Hepatocyte (in vitro differentiated cells): ENCODE measurements around the gene ATP6V1B1.

Experiments used
- EZH2 ChIP-seq: fragments of 200-600 bp; sonication (generic); IDR thresholded peaks from 2 replicates; pipeline ENCODE4 v1.6.1; 2016; ENCODE audit warnings: antibody characterized with exemption, mild to moderate bottlenecking, borderline replicate concordance
- EZH2phosphoT487 ChIP-seq: fragments of 200-600 bp; sonication (generic); IDR thresholded peaks from one replicate; pipeline ENCODE4 v1.6.1; 2018; ENCODE audit warnings: antibody characterized with exemption, mild to moderate bottlenecking, low read depth, moderate library complexity; ENCODE audit not compliant: unreplicated experiment, severe bottlenecking
- TF ChIP-seq, protein P1 (sequence below): fragments of 200-600 bp; sonication (generic); IDR thresholded peaks from 2 replicates; pipeline ENCODE4 v1.5.1; 2016; ENCODE audit warnings: antibody characterized with exemption, mild to moderate bottlenecking; ENCODE audit not compliant: poor library complexity

DNA sequence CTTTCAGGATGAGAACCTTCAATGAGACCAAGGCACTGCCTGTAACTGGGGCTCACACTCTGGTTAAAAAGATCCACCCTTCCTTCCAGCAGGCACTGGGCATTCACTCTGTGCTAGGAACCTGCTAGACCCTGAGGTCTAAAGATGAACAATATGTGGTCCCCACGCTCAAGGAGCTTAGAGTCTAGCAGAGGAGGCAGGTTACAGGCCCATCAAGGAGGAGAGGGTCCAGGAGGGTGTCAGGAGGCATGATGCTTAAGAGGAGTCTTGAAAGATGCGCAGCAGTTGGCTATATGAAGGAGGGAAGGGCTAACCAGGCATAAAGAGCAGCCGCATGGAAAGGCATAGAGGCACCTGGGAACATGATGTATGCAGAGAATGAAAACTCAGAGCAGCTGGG lies 47.3 kb downstream of the ATP6V1B1 start:
- TF ChIP-seq, protein P1, sequence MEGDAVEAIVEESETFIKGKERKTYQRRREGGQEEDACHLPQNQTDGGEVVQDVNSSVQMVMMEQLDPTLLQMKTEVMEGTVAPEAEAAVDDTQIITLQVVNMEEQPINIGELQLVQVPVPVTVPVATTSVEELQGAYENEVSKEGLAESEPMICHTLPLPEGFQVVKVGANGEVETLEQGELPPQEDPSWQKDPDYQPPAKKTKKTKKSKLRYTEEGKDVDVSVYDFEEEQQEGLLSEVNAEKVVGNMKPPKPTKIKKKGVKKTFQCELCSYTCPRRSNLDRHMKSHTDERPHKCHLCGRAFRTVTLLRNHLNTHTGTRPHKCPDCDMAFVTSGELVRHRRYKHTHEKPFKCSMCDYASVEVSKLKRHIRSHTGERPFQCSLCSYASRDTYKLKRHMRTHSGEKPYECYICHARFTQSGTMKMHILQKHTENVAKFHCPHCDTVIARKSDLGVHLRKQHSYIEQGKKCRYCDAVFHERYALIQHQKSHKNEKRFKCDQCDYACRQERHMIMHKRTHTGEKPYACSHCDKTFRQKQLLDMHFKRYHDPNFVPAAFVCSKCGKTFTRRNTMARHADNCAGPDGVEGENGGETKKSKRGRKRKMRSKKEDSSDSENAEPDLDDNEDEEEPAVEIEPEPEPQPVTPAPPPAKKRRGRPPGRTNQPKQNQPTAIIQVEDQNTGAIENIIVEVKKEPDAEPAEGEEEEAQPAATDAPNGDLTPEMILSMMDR = no peak
- TF ChIP-seq EZH2 = no peak
- no peak for TF ChIP-seq EZH2phosphoT487
